TTC549 (cell line): Measurements from ENCODE around the gene NALCN.
A peak's percentile ranks its signal among the peaks of the same experiment; 100 is the strongest.

Source experiments
- FAIRE-seq: peaks from 2 replicates; lab custom pipeline; 2012; peaks lifted over from hg19 to GRCh38; lab: Jason Lieb, UNC

NALCN gene

GRCh38 chr13:101190976-101191375 is 225.3 kb downstream of the NALCN start:
- no peak for FAIRE-seq

- FAIRE-seq = no peak
Measured at GRCh38 chr13:101190337-101190736, 226.0 kb downstream of the NALCN start.

DNA sequence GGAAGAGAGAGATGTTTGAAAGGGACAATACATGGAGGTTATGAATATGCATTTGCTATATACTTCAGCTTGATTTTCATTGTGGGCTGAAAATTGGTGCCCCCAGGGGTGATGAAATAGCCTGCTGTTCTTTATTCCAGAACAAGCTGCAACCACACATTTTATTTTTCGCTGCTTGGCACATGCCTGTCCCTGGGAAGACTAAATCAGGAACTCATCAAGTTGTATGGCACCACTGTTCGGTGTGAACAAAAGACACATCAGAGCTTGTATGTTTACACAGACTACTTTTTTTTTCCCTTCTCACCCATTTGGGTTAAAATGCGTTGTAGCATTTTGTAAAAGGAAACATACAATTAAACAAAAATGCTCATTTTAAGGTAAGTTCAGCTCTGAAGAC is 230.7 kb downstream of the NALCN start:
- no peak for FAIRE-seq

GRCh38 chr13:101181076-101181685 is 235.1 kb downstream of the NALCN start:
- no peak for FAIRE-seq

DNA sequence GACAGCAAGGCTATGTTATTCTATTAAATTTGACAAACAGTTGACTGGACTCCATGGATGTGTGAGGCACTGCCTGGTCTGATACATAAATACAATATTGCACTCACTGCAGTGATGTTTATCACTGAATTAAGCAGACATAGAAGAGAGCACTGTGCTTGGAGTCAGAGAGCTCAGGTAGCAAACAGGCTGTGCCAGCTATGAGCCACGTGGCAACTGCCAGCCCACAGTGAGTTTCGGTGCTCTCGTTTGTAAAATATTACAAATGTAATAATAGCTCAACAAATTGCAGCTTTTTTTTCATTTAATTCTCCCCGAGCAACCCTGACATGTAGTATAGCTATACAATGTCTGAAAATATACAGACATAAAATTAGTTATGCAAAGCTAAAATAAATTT is 237.3 kb downstream of the NALCN start:
- FAIRE-seq = no peak

DNA sequence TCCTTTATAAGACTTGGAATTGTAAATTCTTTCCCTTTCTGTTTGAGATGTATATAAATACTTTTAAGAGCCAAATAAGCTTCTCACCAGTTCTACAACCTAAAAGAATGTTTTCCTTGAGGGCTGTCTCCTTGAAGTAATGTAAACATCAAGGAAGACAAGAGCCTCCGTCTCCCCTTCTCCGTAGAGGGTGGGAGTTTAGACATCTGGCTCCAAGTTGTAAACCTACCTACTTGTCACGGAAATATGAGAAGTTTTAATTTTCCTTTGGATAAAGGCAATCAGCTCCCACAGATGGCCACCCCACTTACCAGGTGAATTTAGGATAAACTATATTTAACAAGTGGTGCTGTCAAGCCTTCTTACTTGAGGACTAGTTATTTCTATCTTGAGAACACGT is 237.9 kb downstream of the NALCN start:
- no peak for FAIRE-seq

DNA sequence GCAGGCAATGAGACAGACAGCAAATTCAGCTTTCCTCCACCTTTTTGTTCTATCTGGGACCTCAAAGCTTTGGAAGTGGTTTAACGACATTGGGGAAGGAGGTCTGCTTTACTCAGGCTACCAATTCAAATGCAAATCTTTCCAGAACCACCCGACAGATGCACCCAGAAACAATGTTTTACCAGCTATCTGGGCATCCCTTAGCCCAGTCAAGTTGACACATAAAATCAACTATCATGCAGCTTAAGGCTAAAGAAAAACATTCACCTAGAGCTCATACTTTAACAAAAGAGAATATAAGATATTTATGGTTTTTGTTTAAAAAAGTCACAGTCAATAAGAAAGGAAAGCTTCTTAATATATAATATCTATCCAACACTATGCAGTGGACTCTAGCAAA is 246.0 kb downstream of the NALCN start:
- no peak for FAIRE-seq

- no peak for FAIRE-seq
Measured at GRCh38 chr13:101157261-101157660, 259.0 kb downstream of the NALCN start.

DNA sequence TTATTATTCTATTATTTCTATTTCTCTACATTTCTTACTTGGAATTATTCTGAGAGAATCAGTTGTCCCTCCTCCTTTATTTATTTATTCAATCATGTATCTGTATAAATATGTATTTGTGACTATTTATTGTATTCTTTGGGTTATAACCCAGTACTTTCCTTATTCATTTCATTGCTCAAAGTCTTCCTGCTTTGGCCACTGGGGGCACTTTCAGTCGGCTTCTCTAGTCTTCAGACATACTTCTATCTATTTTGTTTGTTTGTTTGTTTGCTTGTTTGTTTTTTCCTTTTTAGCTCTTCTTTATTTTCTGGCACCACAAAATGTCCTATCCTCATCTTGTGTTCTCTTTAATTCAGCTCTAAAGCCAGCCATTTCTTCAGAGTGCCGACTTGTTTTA is 260.4 kb downstream of the NALCN start:
- no peak for FAIRE-seq

DNA sequence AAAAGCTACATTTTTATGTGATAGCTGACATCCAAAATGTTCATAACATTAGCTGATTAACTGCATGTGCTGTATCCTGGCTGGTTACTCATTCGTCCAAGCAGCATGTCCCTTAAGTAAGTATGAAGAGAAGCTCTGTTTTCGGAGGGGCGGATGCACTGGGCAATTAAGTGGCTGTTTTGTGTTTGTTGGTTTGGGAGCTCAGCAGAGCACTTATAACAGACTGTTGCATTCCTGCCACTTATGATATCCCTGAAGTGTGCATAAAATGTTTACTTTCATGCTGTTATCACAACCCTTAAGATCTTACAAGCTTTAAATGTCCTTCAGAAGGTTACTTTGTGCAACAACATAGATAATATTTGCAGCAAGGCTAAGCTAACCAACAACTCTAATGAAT is 264.1 kb downstream of the NALCN start:
- FAIRE-seq = no peak

- no peak for FAIRE-seq
Measured at GRCh38 chr13:101150998-101151397, 265.3 kb downstream of the NALCN start.

DNA sequence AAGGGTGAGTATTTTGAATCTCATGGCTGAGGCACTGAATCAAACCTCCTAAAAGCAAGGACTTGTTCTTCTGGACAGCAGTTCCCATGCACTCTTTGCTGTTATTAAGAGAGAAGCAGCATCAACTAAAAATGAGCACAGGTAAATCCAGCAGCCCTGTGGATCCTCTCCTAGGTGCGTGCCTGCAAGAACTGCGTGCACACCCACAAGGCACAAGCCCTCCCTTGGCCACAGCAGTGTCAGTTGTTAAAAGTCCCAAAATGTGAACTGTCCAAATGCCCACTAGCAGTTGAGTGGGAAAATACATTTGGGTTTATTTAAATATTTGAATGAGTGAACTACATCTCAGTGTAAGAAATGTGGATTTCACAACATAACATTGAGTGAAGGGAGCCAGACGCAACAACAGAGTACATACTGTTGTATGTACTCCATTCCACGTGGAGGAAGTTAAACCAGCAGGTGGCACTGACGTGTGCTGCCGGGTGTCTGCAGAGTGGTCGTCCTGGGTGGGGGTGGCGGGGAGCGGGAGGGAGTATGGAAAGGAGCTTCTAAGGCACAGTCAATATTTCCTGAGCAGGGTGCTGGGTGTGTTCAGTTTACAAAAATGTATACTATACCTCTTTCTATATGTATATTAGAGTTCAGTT is 266.4 kb downstream of the NALCN start:
- no peak for FAIRE-seq

GRCh38 chr13:101146101-101146898 is 270.0 kb downstream of the NALCN start:
- no peak for FAIRE-seq

- FAIRE-seq = peak; percentile 90
Measured at GRCh38 chr13:101144808-101145419, 271.4 kb downstream of the NALCN start.

- no peak for FAIRE-seq
Measured at GRCh38 chr13:101140936-101141335, 275.4 kb downstream of the NALCN start.

DNA sequence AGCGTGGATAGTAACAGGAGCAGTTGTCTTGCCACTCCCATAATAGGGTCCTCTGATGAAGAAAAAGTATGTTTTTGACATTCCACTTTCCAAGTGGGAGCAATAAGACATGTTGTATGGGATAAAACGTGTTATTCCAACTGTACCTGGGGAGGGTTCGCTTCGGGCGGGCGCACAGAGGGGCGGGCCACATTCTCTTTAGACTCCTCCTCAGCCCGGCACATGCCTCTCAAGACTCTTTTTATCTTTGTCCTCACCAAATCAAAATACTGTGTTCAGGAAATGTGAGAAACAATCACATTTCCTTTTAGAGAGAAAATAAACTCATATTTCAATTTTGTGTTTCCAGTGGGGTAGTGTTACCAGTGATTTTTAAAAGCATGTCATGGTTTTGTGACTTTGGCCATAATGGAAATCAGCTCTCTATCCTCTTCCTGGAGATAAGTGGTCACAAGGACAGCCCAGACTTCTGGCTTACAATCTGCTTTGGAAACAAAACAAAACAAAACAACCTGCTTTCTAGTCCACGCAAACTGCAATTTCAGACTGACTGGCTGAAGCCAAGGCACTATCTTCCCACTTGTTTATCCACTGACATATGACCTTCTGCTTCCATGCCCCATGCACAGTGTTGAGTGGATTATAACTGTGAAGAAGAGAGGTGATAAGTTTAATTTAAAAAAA is 276.1 kb downstream of the NALCN start:
- FAIRE-seq = no peak

GRCh38 chr13:101139081-101139480 is 277.2 kb downstream of the NALCN start:
- FAIRE-seq = no peak

DNA sequence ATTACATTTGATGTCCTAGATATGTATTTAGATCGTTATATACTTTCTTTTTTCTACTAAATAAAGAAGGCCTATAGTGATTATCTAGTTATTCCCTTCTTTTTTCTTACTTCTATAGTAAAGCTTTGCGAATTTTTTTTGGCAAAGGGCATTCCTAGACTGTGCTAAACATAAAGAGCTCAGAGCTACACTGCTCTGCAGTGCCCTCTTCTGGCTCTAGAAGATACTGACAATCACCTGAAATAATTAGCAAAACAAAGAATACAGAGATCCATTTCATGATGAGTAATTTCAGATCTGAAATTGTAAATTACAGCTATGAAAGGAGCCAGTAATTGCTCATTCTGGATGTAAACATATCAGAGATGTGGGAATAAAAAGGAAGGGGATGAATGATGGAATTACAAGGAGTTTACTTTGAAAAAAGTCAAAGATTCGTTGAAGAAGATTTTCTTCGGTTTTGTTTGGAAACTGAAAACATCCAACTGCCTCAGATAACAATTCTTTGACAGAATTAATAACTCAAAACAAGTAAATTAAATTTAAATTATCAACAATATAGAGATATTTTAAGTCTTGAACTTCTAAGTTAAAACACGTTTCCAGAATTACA is 288.5 kb downstream of the NALCN start:
- FAIRE-seq = peak; percentile 78

GRCh38 chr13:101123028-101123427 is 293.3 kb downstream of the NALCN start:
- no peak for FAIRE-seq

DNA sequence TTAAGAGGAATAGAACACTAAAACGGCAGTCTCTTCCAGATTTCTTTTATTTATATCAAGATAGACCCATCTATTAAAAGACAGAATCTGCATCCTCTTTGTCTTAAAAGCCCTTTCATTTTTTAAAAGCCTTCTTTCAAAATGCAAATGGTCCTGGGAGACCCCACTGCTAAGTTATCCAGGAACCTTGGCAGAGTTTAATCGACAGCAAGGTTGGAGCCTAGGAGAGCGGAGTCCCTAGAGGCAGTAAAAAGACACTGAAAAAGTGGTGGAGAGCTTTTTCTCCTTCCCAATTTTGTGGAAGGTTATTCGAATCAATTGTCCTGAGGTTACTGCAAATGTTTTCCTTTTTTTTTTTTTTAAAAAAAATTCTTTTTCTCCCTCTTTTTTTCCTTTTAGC is 294.7 kb downstream of the NALCN start:
- no peak for FAIRE-seq

DNA sequence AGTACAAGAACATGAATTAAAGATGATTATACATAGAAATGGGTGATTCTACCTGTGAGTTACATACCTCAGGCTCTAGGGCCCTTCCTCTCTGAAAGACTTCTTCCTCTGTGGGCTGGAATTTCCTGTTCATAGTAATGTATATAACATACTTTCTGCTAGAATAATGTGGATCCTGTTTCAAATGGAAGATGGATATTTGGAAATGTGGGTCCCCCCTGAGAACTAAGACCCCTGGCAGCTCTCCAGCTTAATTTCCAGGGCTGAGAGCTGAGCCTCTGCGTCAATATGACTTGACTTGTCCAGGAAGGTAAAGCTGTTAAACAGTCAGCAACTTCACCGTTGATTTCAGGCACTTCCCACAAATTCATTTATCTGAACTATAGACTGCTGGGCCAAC is 296.3 kb downstream of the NALCN start:
- no peak for FAIRE-seq

GRCh38 chr13:101116826-101117225 is 299.5 kb downstream of the NALCN start:
- no peak for FAIRE-seq
